NCI-H2196 (cell line): ENCODE data around the gene SPOP.
"Not testable (repeated sequence)": the region's sequence is repeated elsewhere in the genome, so short reads cannot be mapped to it uniquely, and the experiment has no call there.

ENCODE experiments used
- DNase-seq: peaks from one replicate; lab custom pipeline; 2025; ENCODE audit not compliant: unreplicated experiment; lab: John Stamatoyannopoulos, UW

The SPOP gene

DNA sequence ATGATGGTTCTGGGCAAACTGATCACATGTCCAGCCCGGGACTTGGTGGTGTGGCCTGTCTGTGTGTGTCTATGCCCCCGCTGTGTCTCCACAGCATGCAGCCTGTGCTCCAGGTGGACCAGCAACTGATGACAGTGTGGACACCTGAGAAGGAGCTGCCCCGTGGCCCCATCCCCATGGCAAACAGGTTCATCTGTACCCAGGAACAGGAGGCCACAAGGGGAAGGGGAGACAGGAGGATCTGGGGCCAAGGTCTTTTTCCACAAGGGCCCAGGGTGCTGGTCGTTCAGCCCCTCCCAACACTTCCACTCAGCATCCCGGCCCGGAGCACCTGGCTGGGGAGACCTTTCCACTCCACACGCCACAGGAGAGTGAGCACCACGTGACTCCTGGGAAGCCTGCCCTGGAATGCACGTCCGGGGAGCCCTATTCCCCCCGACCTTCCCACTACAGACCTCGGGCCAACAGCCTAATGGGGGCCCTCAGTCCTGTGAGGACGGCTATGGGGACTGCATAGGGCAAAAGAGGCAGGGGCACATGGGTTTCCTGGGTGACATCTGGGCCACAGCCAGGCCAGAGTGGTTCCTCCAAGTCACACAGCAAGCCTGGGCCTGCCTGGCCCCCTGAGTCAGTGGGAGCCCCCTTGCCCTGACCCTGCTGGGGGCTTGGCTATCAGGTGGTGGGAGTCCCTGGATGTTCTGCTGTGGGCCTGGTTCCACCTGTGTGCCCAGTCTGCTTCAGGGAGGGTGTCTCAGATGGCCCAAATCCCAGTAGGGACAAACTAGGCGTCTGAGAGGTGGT is 123.0 kb downstream of the SPOP start:
- DNase-seq = no peak

GRCh38 chr17:49553676-49554335 is 124.1 kb downstream of the SPOP start:
- DNase-seq = no peak

DNA sequence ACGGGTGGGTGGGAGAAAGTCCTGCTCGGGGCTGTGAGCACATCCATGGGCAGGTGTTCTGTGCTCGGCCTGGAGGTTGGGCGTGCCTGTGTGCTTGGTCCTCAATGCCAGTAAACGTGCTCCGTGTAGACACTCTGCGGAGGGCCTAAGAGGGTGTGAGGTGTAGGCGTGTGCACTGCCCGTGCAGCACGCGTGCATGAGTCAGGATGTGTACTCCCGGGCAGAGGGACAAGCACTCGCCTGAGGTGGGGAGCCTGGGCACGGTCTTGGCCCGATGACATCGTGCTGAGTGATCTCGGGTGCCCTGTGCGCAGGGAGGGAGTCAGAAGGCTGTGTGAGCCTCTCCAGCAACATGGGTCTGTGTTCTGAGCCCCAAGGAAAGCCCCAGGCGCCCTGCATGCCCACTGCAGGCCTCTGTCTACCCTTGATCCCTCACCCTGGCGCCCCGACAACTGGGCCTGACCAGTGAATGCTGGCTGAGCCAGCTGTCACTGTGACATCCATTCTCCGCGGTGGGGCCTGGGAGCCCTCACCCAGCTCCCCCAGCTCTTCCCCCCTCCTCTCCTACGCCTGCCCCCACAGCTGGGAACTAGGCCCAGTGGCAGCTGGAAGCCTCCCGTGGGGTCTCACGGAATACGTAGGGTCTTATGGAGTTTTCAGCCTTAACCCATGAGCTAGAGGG is 125.7 kb downstream of the SPOP start:
- no peak for DNase-seq

DNA sequence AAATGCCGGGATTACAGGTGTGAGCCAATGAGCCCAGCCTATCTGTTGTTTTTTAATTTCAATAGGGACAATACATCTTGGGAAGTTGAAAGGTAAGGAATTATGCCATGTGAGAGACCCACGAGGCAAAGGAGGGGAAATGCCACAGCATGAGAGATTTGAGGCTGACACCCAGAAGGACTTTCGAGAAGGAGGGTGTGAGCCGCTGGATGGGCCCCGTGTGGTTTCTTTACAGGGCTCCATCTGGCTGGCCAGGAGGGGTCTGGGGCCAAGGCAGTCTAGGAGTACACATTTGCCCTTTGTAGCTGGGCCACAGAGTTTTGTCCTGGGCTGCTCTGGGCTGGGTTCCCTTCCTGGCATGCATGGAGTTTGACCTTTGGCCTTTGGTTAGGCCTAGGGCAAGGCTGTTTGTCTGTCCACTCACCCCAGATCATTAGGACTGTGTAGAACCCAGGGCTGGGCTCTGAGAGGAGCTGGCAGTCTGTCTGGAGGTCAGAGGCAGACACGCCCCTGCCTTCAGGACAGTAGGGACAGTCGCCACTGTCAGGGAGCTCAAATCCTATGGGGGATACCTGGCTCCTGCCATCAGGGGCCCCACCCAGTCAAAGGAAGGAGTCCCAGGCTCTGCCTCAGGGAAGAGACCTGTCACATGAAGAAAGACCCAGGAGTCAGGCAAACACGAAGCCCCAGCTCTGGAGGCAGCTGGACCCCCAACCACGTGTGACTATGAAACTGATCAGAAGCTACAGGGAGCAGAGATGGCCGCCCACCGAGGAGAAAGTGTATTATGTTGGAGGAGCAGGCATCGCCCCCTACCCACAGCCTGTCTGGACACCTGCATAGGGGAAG is 126.5 kb downstream of the SPOP start:
- DNase-seq = no peak

DNA sequence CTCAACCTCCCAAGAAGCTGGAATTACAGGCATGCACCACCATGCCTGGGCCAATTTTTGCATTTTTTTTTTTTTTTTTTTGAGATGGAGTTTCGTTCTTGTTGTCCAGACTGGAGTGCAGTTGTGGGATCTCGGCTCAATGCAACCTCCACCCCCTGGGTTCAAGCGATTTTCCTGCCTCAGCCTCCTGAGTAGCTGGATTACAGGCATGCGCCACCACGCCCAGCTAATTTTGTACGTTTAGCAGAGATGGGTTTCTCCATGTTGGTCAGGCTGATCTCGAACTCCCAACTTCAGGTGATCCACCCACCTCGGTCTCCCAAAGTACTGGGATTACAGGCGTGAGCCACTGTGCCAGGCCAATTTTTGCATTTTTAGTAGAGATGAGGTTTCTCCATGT is 127.1 kb downstream of the SPOP start:
- not testable (repeated sequence) for DNase-seq

GRCh38 chr17:49549691-49550678 is 127.9 kb downstream of the SPOP start:
- no peak for DNase-seq

DNA sequence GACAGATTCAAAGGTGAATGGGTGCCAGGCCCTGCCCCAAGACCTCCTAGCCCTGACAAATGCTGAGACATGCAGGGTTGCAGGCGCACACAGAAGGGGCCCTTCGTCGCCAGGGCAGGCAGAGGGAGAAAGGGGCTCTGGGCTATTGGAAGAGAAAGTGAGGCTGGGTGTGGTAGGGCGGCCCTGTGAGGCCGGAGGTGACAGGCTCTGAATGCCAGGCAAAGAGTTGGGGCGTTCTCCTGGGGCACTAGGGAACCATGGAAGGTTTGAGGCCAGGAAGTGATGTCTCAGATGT is 128.6 kb downstream of the SPOP start:
- DNase-seq = no peak
